HepG2 (cell line): ENCODE results near the gene ITIH2. TPM values are rescaled to one million over a fixed set of nuclear protein-coding genes. Genes with fewer than 3 reads are reported as not detected.

Source experiments
- ATF1 ChIP-seq: IDR thresholded peaks from 2 replicates; pipeline ENCODE4 v1.6.1; 2016; ENCODE audit warnings: mild to moderate bottlenecking, control low read depth
- CERS6 ChIP-seq: sonication (generic); formaldehyde crosslinking; IDR thresholded peaks from 2 replicates; pipeline ENCODE4 v1.5.0; 2020; ENCODE audit warnings: missing genetic modification reagents
- CREBL2 ChIP-seq: sonication (generic); formaldehyde crosslinking; IDR thresholded peaks from 2 replicates; pipeline ENCODE4 v1.8.1; 2023; ENCODE audit warnings: missing genetic modification reagents, mild to moderate bottlenecking, borderline replicate concordance
- MED1 ChIP-seq: sonication (generic); formaldehyde crosslinking; IDR thresholded peaks from 2 replicates; pipeline ENCODE4 v1.4.0; 2020; ENCODE audit warnings: missing genetic modification reagents
- MEIS2 ChIP-seq: sonication (generic); formaldehyde crosslinking; IDR thresholded peaks from 2 replicates; pipeline ENCODE4 v1.9.0; 2021; ENCODE audit warnings: mild to moderate bottlenecking, missing genetic modification reagents
- NFYC ChIP-seq: IDR thresholded peaks from 2 replicates; pipeline ENCODE4 v1.6.1; 2016; ENCODE audit warnings: missing genetic modification reagents, missing compliant biosample characterization
- PHF21A ChIP-seq: sonication (generic); formaldehyde crosslinking; IDR thresholded peaks from 2 replicates; pipeline ENCODE4 v1.5.0; 2020; ENCODE audit warnings: mild to moderate bottlenecking, missing genetic modification reagents
- POLR2G ChIP-seq: fragments of 200-400 bp; formaldehyde crosslinking; IDR thresholded peaks from 2 replicates; pipeline ENCODE4 v1.6.1; 2018; ENCODE audit warnings: mild to moderate bottlenecking, low read depth, low read length, moderate library complexity
- SAP130 ChIP-seq: IDR thresholded peaks from 2 replicates; pipeline ENCODE4 v1.6.1; 2016; ENCODE audit warnings: low read depth
- TEAD2 ChIP-seq: sonication (generic); formaldehyde crosslinking; IDR thresholded peaks from 2 replicates; pipeline ENCODE4 v1.9.0; 2021; ENCODE audit warnings: missing genetic modification reagents
- TRAFD1 ChIP-seq: sonication (generic); formaldehyde crosslinking; IDR thresholded peaks from 2 replicates; pipeline ENCODE4 v1.5.1; 2020; ENCODE audit warnings: missing genetic modification reagents, mild to moderate bottlenecking, borderline replicate concordance
- ZBTB46 ChIP-seq: sonication (generic); formaldehyde crosslinking; IDR thresholded peaks from 2 replicates; pipeline ENCODE4 v1.4.0; 2020; ENCODE audit warnings: mild to moderate bottlenecking, missing genetic modification reagents, borderline replicate concordance
- ZNF562 ChIP-seq: sonication (generic); formaldehyde crosslinking; IDR thresholded peaks from 2 replicates; pipeline ENCODE4 v1.8.0; 2022; ENCODE audit warnings: missing genetic modification reagents, borderline replicate concordance
- ZNF564 ChIP-seq: sonication (generic); formaldehyde crosslinking; IDR thresholded peaks from 2 replicates; pipeline ENCODE4 v1.8.1; 2023; ENCODE audit warnings: mild to moderate bottlenecking, missing genetic modification reagents
- ZNF776 ChIP-seq: sonication (generic); formaldehyde crosslinking; IDR thresholded peaks from 2 replicates; pipeline ENCODE4 v1.4.0; 2020; ENCODE audit warnings: mild to moderate bottlenecking, missing genetic modification reagents
- polyA plus RNA-seq, 8 experiments: library from polyadenylated mRNA; depleted of rRNA in 3 of 8; stranded (reverse) in 7 of 8; unstranded in 1 of 8; fragments of >200 nt; fragmentation: Illumina TruSeq in 4 of 8; extraction: Trizol in 4 of 8; gene quantifications; 2 replicates each; pipeline versions ENCODE4 v1.2.1 to v1.2.3, GENCODE V29; 2011 to 2016; ENCODE audit warnings: low read depth in 4 of 8, missing spikeins in 1 of 8, mixed read lengths in 1 of 8; ENCODE audit not compliant: insufficient read depth in 1 of 8
- total RNA-seq, 5 experiments: library from RNA; depleted of rRNA; stranded (reverse); fragments of >200 nt; fragmentation: Illumina TruSeq; extraction: Trizol; gene quantifications; 2 replicates each; pipeline ENCODE4 v1.2.3, GENCODE V29; 2016; ENCODE audit warnings: low read depth in 1 of 5
- TF ChIP-seq, protein P1 (sequence below): sonication (generic); formaldehyde crosslinking; IDR thresholded peaks from 2 replicates; pipeline ENCODE4 v1.4.0; 2020; ENCODE audit warnings: missing genetic modification reagents
- TF ChIP-seq, protein P2 (sequence below): sonication (generic); formaldehyde crosslinking; IDR thresholded peaks from 2 replicates; pipeline ENCODE4 v1.8.1; 2023; ENCODE audit warnings: mild to moderate bottlenecking, moderate library complexity, missing genetic modification reagents

ITIH2 gene
- total and polyA plus RNA-seq, 2 of the 13 experiments (the other 11 are each of a cell fraction or from before 2014, with no cell fraction given): 1,197 to 1,427 TPM

DNA sequence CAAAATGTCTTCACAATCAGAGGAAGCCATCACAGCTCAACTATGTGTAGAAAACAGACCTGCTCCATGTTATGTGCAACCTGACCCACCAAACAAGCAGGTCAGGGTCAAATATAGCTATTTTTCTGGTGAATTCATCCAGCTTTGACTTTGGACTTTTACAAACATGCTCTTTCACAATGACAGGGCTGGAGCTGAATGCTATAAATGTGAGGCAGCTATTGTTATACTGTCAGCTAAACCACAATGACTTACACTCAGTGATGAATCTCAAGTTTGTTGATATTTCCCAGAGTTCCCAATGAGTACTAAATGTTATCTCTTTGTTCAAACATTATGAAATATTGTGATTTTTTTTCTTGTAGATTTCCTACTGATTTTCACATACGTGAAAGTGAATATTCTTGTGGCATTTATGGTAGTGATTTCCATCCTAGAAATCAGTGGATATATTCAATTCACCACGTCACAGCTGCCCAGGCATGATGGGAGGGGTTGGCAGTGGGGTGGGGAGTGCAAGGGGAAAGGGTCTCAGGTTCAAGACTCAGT lies 2.5 kb upstream of the ITIH2 start (continued):
- TF ChIP-seq, protein P1, sequence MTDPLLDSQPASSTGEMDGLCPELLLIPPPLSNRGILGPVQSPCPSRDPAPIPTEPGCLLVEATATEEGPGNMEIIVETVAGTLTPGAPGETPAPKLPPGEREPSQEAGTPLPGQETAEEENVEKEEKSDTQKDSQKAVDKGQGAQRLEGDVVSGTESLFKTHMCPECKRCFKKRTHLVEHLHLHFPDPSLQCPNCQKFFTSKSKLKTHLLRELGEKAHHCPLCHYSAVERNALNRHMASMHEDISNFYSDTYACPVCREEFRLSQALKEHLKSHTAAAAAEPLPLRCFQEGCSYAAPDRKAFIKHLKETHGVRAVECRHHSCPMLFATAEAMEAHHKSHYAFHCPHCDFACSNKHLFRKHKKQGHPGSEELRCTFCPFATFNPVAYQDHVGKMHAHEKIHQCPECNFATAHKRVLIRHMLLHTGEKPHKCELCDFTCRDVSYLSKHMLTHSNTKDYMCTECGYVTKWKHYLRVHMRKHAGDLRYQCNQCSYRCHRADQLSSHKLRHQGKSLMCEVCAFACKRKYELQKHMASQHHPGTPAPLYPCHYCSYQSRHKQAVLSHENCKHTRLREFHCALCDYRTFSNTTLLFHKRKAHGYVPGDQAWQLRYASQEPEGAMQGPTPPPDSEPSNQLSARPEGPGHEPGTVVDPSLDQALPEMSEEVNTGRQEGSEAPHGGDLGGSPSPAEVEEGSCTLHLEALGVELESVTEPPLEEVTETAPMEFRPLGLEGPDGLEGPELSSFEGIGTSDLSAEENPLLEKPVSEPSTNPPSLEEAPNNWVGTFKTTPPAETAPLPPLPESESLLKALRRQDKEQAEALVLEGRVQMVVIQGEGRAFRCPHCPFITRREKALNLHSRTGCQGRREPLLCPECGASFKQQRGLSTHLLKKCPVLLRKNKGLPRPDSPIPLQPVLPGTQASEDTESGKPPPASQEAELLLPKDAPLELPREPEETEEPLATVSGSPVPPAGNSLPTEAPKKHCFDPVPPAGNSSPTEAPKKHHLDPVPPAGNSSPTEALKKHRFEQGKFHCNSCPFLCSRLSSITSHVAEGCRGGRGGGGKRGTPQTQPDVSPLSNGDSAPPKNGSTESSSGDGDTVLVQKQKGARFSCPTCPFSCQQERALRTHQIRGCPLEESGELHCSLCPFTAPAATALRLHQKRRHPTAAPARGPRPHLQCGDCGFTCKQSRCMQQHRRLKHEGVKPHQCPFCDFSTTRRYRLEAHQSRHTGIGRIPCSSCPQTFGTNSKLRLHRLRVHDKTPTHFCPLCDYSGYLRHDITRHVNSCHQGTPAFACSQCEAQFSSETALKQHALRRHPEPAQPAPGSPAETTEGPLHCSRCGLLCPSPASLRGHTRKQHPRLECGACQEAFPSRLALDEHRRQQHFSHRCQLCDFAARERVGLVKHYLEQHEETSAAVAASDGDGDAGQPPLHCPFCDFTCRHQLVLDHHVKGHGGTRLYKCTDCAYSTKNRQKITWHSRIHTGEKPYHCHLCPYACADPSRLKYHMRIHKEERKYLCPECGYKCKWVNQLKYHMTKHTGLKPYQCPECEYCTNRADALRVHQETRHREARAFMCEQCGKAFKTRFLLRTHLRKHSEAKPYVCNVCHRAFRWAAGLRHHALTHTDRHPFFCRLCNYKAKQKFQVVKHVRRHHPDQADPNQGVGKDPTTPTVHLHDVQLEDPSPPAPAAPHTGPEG (CRISPR knock-in tag): no peak; the same call in 1 of the 2 replicates
- no peak for TF ChIP-seq ZNF776 (CRISPR knock-in tag)
- no peak for TF ChIP-seq ZNF564 (CRISPR knock-in tag)
- no peak for TF ChIP-seq ZBTB46 (CRISPR knock-in tag)
- peak; percentile 72 for TF ChIP-seq ATF1
- no peak for TF ChIP-seq NFYC (CRISPR knock-in tag)
- peak; percentile 90 for TF ChIP-seq PHF21A
- TF ChIP-seq ZNF562 (CRISPR knock-in tag): no peak
- TF ChIP-seq TRAFD1 (CRISPR knock-in tag): no peak
- TF ChIP-seq, protein P2, sequence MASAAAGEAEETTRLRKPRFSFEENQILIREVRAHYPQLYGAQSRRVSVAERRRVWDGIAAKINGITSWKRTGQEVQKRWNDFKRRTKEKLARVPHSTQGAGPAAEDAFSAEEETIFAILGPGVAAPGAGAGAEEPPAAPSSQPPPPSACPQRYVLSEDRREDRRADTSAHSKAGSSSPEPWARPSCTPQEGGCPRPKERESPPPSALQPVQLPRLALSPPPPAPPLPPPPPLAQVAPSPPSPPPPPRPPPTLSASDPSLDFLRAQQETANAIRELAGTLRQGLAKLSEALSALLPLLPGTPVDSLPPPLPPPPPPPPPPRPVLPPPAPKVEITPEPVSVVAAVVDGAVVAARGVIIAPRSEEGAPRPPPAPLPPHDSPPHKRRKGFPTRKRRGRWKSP (CRISPR knock-in tag): peak; percentile 57; the same call in 1 of the 2 replicates
- peak; percentile 92 for TF ChIP-seq SAP130 (CRISPR knock-in tag)
- TF ChIP-seq TEAD2 (CRISPR knock-in tag): no peak
- peak; percentile 90; the same call in 1 of the 2 replicates for TF ChIP-seq MEIS2
- peak; percentile 97 for TF ChIP-seq MED1 (CRISPR knock-in tag)
- no peak for TF ChIP-seq POLR2G
- TF ChIP-seq CREBL2 (CRISPR knock-in tag): no peak
- TF ChIP-seq CERS6 (CRISPR knock-in tag): no peak
